Left lung (tissue), 10 donors: Measurements from ENCODE around the gene C17orf113. TPM values are rescaled to one million over a fixed set of nuclear protein-coding genes. Genes with fewer than 3 reads are reported as not detected.

ENCODE experiments used
- ATAC-seq: fragments of 200-7000 bp; cut with Tn5 transposase; one replicate; pipeline ENCODE4 v1.9.1; 2020; ENCODE audit warnings: moderate library complexity
- DNase-seq, 4 donors: peaks; one replicate each; pipeline ENCODE4 v3.0.0-alpha.2; 2013 to 2020
- H3K27ac ChIP-seq, 2 donors: fragments of 200-600 bp; sonication (generic) in 1 of 2; one replicate each; pipeline versions ENCODE4 v1.5.0 to v1.8.0; 2020 to 2021
- H3K27me3 ChIP-seq, 2 donors: fragments of 200-600 bp; sonication (generic) in 1 of 2; one replicate each; pipeline versions ENCODE4 v1.5.0 to v1.8.0; 2020 to 2021
- H3K36me3 ChIP-seq, 2 donors: fragments of 200-600 bp; sonication (generic) in 1 of 2; one replicate each; pipeline versions ENCODE4 v1.5.0 to v1.8.0; 2020 to 2021
- H3K4me1 ChIP-seq, 2 donors: fragments of 200-600 bp; one replicate each; pipeline ENCODE4 v1.8.0; 2021
- H3K4me3 ChIP-seq, 2 donors: fragments of 200-600 bp; sonication (generic) in 1 of 2; one replicate each; pipeline versions ENCODE4 v1.5.0 to v1.8.0; 2020 to 2021; ENCODE audit warnings: mild to moderate bottlenecking in 1 of 2
- H3K9me3 ChIP-seq, 2 donors: fragments of 200-600 bp; sonication (generic) in 1 of 2; one replicate each; pipeline versions ENCODE4 v1.5.0 to v1.8.0; 2020 to 2021
- CTCF ChIP-seq, 2 donors: fragments of 200-600 bp; sonication (generic) in 1 of 2; IDR thresholded peaks; one replicate each; pipeline versions ENCODE4 v1.5.0 to v1.8.0; 2021; ENCODE audit warnings: antibody characterized with exemption in 2 of 2
- intact Hi-C, 2 donors: fragments of 100-400 bp; cut with DNase I; formaldehyde crosslinking; loops; one replicate each; pipeline versions ENCODE4 v1.11.2 to v1.14.2; 2022
- polyA plus RNA-seq, 6 donors: library from polyadenylated mRNA; unstranded; fragments of 120-200 nt; gene quantifications; one replicate each; pipeline ENCODE4 v1.2.1, GENCODE V29; 2013; ENCODE audit not compliant: insufficient read length in 6 of 6
- total RNA-seq, 2 donors: library from RNA; stranded (reverse); fragmentation: NEBNext Ultra II Directional; extraction: Animal tissue kit (Norgen Biotek cat#: 25700); gene quantifications; one replicate each; pipeline ENCODE4 v1.2.1, GENCODE V29; 2021
- donor health status: DM: no; HTN: yes; CAD: no.
- donor health status: DM: no; HTN: no; CAD: no.

The C17orf113 gene
- total and polyA plus RNA-seq, 8 donors = 0.58 to 5.2 (median 4.3) TPM

- intact Hi-C loops = loop anchor here in 1 of 2 donors (10.0 kb wide), 2 partner anchors 55 to 95 kb away; partner anchors contain the start of genes CNP and DHX58
- peak; percentile 94 to 98 for TF ChIP-seq CTCF (IDR thresholded peaks at IDR 0.05)
- ATAC-seq (peak; percentile 82), DNase-seq (peak; percentile 81 to 100 (median 94))
- Histone ChIP-seq H3K27ac (peak within 1 kb of the TSS; percentile 67 to 84), H3K27me3 (no peaks in the 10 kb centered on the region), H3K36me3 (peaks cover 0 to 28% of the 10 kb centered on the region in 2 donors), H3K9me3 (no peaks in the 10 kb centered on the region), H3K4me3 (peak within 1 kb of the TSS; percentile 80 to 89), H3K4me1 (peaks cover 34 to 72% of the 10 kb centered on the region in 2 donors)
Measured at GRCh38 chr17:42019509-42020404, 30.6 kb downstream of the C17orf113 start, which contains the start of gene NKIRAS2. TSS of gene NKIRAS2 (plus strand) at chr17:42020090. CDS start at chr17:42021578, 1,488 bp downstream.

- H3K4me3 ChIP-seq = no peak overlapping the region
- ATAC-seq = no peak
- H3K4me1 ChIP-seq = peaks cover 28 to 72% of the 10 kb centered on the region in 2 donors
- intact Hi-C loops = loop anchor here in 1 of 2 donors (10.0 kb wide), 1 partner anchor 54 kb away; the partner anchor contains the start of gene CNP
- no peak overlapping the region for H3K27ac ChIP-seq
- TF ChIP-seq CTCF (IDR thresholded peaks at IDR 0.05) = no peak
- no peak for DNase-seq
- H3K36me3 ChIP-seq = peaks cover 0 to 25% of the 10 kb centered on the region in 2 donors
- H3K27me3 ChIP-seq = no peaks in the 10 kb centered on the region
- no peaks in the 10 kb centered on the region for H3K9me3 ChIP-seq
Measured at GRCh38 chr17:42018988-42019387, 31.4 kb downstream of the C17orf113 start.

GRCh38 chr17:42018339-42018738 is 32.1 kb downstream of the C17orf113 start:
- Histone ChIP-seq H3K9me3 (no peaks in the 10 kb centered on the region), H3K4me1 (peaks cover 23 to 72% of the 10 kb centered on the region in 2 donors)

GRCh38 chr17:42017866-42018200 is 32.6 kb downstream of the C17orf113 start:
- intact Hi-C loops = loop anchor here in 1 of 2 donors (10.0 kb wide), 1 partner anchor 53 kb away; the partner anchor contains the start of gene CNP
- H3K27ac ChIP-seq = peak overlapping the region; percentile 93 to 94
- no peak for TF ChIP-seq CTCF (IDR thresholded peaks at IDR 0.05)
- no peaks in the 10 kb centered on the region for H3K9me3 ChIP-seq
- peaks cover 23 to 72% of the 10 kb centered on the region in 2 donors for H3K4me1 ChIP-seq
- peaks cover 0 to 19% of the 10 kb centered on the region in 2 donors for H3K36me3 ChIP-seq
- ATAC-seq (no peak), DNase-seq (no peak)
- no peaks in the 10 kb centered on the region for H3K27me3 ChIP-seq
- peak overlapping the region; percentile 90 to 96 for H3K4me3 ChIP-seq

More at GRCh38 chr17:42018339-42018738, 32.1 kb downstream of the C17orf113 start:
- Histone ChIP-seq H3K27ac (peak overlapping the region; percentile 93 to 94), H3K36me3 (peaks cover 0 to 24% of the 10 kb centered on the region in 2 donors), H3K4me3 (peak overlapping the region in 1 of 2 donors; percentile 90), H3K27me3 (no peaks in the 10 kb centered on the region)
- DNase-seq = no peak
- no peak for TF ChIP-seq CTCF (IDR thresholded peaks at IDR 0.05)
- intact Hi-C loops = loop anchor here in 1 of 2 donors (10.0 kb wide), 1 partner anchor 54 kb away; the partner anchor contains the start of gene CNP
- ATAC-seq = no peak
